SKM-1 (cell line): Measurements from ENCODE around the gene ALDH1L1.
A peak's percentile ranks its signal among the peaks of the same experiment; 100 is the strongest.

Source experiments
- DNase-seq: peaks from one replicate; lab custom pipeline; 2025; ENCODE audit not compliant: unreplicated experiment; lab: John Stamatoyannopoulos, UW

ALDH1L1 gene

GRCh38 chr3:126180477-126181397 is at the start of gene ALDH1L1:
ALDH1L1 (minus strand) TSS chr3:126180586; CDS start chr3:126160979, 19,607 bp downstream.
- no peak for DNase-seq

GRCh38 chr3:126226374-126226773 is 46.0 kb upstream of the ALDH1L1 start:
- no peak for DNase-seq

- no peak for DNase-seq
These were observed 36.0 kb upstream of the ALDH1L1 start for GRCh38 chr3:126216416-126216815.

- DNase-seq = no peak
These were observed 33.1 kb upstream of the ALDH1L1 start for GRCh38 chr3:126213379-126214028.

- peak; percentile 52 for DNase-seq
These were observed 32.4 kb upstream of the ALDH1L1 start for GRCh38 chr3:126212620-126213378.

- DNase-seq = no peak
These were observed 31.8 kb upstream of the ALDH1L1 start for GRCh38 chr3:126212250-126212619.

- no peak for DNase-seq
These were observed 31.2 kb upstream of the ALDH1L1 start for GRCh38 chr3:126211569-126211968.

- DNase-seq = no peak
These were observed 30.2 kb upstream of the ALDH1L1 start for GRCh38 chr3:126210606-126211005.

GRCh38 chr3:126209741-126210140 is 29.4 kb upstream of the ALDH1L1 start:
- no peak for DNase-seq

- peak; percentile 78 for DNase-seq
These were observed 28.3 kb upstream of the ALDH1L1 start for GRCh38 chr3:126208606-126209256.

- no peak for DNase-seq
These were observed 27.8 kb upstream of the ALDH1L1 start for GRCh38 chr3:126208182-126208581.

GRCh38 chr3:126207166-126207565 is 26.8 kb upstream of the ALDH1L1 start:
- DNase-seq = no peak

- no peak for DNase-seq
These were observed 25.6 kb upstream of the ALDH1L1 start for GRCh38 chr3:126205717-126206655.

GRCh38 chr3:126202680-126203079 is 22.3 kb upstream of the ALDH1L1 start:
- DNase-seq = no peak

GRCh38 chr3:126202276-126202675 is 21.9 kb upstream of the ALDH1L1 start:
- no peak for DNase-seq

GRCh38 chr3:126201168-126201567 is 20.8 kb upstream of the ALDH1L1 start:
- no peak for DNase-seq

GRCh38 chr3:126200534-126200933 is 20.1 kb upstream of the ALDH1L1 start:
- DNase-seq = no peak

GRCh38 chr3:126199256-126199655 is 18.9 kb upstream of the ALDH1L1 start:
- no peak for DNase-seq

- DNase-seq = peak; percentile 55
These were observed 17.6 kb upstream of the ALDH1L1 start for GRCh38 chr3:126197854-126198584.
